ENCODE results near the gene EML4. TPM values are rescaled to one million over a fixed set of nuclear protein-coding genes. Genes with fewer than 3 reads are reported as not detected.
A peak's percentile ranks its signal among the peaks of the same experiment; 100 is the strongest.

The EML4 gene
- total RNA-seq, 4 donors from 2014 or later = 33.3 to 79.6 (median 41.5) TPM

DNA sequence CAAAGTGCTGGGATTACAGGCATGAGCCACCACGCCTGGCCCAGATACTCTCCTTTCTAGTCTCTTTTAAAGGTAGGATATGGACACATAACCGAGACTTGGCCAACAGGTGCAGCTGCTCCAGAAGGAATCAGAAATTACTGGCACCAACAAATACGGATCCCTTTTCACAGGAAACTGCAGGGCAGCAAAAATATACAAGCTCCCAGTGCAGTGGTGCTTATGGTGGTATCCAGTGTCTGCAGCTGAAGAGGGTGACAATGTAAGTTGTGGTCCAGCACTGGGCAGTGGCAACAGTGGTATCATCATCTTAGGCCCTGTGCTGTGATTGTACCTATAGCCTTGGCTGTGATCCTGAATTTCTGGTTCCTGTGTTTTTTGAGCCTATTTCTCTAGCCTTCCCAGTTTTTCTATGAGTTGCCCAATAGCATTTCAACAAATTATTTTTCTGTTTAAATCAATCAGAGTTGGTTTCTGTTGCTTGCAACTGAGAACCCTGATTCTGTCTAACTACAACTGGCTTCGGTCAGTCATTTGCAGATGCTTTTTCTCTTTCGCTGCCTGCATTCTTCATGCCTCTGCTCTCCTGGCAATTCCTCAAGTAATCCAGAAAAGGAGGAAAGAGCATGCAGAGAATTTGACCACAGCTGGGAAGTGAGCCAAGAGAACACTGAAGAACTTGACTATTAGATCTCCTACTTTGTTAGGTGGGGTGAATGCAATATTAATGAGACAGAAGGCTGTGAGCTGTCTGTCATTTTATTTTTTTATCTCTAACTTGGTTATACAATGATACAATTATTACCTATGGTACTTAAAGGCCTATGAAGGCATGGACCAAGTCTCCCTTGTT is 30.8 kb upstream of the EML4 start:
- DNase-seq (ENCODE audit: low spot score) (no peak), ATAC-seq (ENCODE audit: low FRiP score) (no peak)
- TF ChIP-seq, protein P1, sequence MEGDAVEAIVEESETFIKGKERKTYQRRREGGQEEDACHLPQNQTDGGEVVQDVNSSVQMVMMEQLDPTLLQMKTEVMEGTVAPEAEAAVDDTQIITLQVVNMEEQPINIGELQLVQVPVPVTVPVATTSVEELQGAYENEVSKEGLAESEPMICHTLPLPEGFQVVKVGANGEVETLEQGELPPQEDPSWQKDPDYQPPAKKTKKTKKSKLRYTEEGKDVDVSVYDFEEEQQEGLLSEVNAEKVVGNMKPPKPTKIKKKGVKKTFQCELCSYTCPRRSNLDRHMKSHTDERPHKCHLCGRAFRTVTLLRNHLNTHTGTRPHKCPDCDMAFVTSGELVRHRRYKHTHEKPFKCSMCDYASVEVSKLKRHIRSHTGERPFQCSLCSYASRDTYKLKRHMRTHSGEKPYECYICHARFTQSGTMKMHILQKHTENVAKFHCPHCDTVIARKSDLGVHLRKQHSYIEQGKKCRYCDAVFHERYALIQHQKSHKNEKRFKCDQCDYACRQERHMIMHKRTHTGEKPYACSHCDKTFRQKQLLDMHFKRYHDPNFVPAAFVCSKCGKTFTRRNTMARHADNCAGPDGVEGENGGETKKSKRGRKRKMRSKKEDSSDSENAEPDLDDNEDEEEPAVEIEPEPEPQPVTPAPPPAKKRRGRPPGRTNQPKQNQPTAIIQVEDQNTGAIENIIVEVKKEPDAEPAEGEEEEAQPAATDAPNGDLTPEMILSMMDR (IDR thresholded peaks at IDR 0.05) = no peak

DNA sequence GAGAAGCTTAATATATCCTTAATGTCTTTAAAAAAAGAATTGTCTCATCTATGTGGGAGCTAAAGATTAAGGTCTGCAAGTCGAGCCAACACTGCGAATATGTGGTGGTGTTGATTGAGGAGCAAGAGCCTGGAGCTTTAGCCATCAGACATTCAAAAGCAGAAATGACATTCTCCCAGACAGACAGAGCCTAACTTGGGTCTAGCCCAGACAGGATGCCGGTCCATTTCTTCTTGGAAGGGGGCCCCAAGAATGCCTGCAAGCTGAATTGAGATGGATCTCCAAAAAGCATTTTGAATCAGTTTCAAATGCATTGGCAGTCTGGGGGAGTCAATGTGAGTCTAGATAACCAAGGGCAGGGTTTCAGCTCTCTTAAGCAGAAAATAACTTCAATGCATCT is 30.1 kb upstream of the EML4 start:
- DNase-seq (ENCODE audit: low spot score) (no peak), ATAC-seq (ENCODE audit: low FRiP score) (no peak)
- TF ChIP-seq, protein P1 (IDR thresholded peaks at IDR 0.05) = no peak

DNA sequence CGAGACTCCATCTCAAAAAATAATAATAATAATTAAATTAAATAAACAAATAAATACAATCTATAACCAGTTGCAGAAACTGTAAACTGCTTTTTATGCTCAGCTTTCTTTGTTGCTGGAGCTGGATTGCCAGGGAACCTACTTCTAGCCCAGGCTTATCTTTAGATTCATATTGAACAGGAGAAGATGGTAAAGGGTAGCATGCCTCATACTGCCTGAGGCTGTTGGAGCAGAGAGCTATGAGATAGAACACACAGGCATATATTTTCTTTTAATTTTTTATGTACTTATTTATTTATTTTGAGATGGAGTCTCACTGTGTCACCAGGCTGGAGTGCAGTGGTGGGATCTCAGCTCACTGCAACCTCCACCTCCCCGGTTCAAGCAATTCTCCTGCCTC is 28.7 kb upstream of the EML4 start:
- TF ChIP-seq, protein P1 (IDR thresholded peaks at IDR 0.05) = no peak
- DNase-seq (ENCODE audit: low spot score) = no peak
- no peak for ATAC-seq (ENCODE audit: low FRiP score)

DNA sequence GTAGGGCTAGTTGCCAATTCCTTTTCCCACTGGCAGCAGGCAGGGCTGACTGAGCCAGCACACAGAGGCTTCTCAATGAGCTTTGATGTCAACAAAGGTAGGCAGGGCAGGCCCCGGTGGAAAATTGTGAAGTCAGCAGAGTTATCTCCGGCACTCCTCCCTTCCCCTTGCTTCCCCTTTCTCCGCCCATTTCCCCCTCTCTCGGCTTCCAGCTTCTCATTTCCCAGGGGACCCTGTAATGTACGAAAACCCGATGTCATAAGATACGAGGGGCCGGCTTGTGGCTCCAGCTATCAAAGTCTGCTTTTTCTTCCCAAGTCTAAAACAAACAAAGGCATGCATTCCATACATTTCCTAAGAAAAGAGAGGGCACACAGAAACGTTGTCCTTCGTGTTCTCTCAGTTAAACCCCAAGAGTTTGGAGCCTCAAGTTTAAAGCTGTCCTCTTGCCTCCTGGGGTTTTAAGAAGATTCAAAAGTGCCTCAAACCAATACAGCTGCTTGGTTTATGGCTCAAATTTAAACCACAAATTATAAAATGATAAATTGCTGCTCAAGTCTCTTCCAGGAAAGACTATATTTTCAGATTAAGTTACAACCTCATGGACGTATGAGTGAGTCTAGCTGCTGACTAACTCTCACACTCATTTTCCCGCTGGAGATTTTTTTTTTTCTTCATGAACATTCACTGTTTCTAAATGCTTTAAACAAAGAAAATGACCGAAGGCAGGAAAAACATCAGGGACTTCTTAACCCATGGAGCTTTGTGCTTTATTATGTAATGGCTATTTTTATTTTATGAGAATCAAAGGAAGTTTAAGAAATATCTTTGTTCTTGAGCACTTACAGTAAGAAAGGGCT is 27.2 kb upstream of the EML4 start:
- TF ChIP-seq, protein P1 (IDR thresholded peaks at IDR 0.05) = no peak
- DNase-seq (ENCODE audit: low spot score) (no peak), ATAC-seq (ENCODE audit: low FRiP score) (peak; percentile 65)

DNA sequence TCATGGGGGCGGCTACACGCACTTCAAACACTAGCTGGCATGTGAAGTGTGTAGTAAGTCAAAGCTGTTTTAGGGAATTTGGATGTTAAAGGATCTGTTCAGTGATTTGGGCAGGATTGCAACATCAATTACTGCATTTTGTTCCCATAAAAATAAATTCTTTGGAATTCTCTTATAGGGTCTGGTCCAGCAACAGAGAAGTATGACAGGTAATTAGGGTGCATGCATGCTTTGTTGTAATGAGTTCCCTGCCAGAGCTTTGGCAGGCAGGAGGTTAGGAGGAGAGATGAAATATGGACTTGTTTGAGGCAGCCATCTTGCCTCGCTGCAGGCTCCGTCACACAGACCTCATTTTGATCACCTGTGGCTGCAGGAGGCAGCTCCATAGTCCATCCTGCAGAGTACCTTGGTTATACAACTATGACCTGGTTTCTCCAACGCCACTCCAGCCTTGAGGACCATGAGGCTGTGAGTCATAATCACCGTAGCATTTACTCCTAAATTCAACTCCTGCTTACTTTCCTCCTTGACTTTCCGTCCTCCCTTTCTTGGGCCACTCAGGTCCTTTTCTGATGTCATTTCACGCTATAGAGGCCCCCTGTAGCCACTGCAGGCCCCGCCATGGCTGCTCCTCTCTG is 26.5 kb upstream of the EML4 start:
- TF ChIP-seq, protein P1 (IDR thresholded peaks at IDR 0.05) = no peak

DNA sequence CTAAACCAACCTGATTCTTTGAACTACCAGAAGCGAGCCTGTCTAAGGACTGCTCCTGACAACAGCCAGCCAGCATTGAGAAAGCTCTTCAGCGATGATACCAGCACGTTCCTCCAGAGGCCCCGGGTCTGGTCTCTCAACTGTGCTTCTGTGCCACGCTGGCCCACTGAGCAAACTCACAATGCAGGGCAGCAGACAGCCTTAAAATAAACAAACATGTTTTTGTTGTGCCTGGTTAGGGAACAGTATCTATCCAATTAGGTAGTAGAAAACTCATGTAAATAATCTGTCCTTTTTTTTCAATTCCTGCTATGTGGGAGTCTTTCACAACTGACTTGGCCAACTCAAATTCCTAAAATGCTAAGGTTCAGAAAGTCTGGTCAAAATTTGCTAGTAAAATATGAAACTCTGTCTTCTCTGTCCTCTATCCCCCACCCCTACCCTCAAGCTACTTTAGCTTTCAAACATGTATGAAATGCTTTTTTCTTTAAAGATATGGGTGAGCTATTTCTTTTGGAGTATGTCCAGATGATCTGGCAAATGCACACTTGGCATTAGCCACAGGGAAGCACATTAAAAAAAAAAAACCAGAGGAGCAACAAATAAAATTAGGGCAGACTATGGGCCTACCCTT is 21.4 kb upstream of the EML4 start:
- TF ChIP-seq, protein P1 (IDR thresholded peaks at IDR 0.05) = no peak
- ATAC-seq (ENCODE audit: low FRiP score) (peak; percentile 85), DNase-seq (ENCODE audit: low spot score) (no peak)

More for the DNA sequence above, 26.5 kb upstream of the EML4 start:
- ATAC-seq (ENCODE audit: low FRiP score) = peak; percentile 55
- DNase-seq (ENCODE audit: low spot score) = no peak

Data from omental fat pad (tissue), 4 donors.